Testis (tissue), 3 donors: Measurements from ENCODE around the gene BCL2L15. TPM values are rescaled to one million over a fixed set of nuclear protein-coding genes. Genes with fewer than 3 reads are reported as not detected.

Experiments used
- DNase-seq: peaks from one replicate; pipeline ENCODE4 v3.0.0-alpha.2; 2019
- H3K27ac ChIP-seq, 2 donors: fragments of 200-600 bp; sonication (generic); one replicate each; pipeline ENCODE4 v1.5.1; 2019
- H3K27me3 ChIP-seq: fragments of 200-600 bp; sonication (generic); one replicate; pipeline ENCODE4 v1.5.1; 2019
- H3K36me3 ChIP-seq: fragments of 200-600 bp; sonication (generic); one replicate; pipeline ENCODE4 v1.5.1; 2017; ENCODE audit warnings: low read depth; ENCODE audit errors: missing control alignments
- H3K4me1 ChIP-seq: fragments of 200-600 bp; sonication (generic); one replicate; pipeline ENCODE4 v1.5.1; 2019
- H3K4me3 ChIP-seq, 2 donors: fragments of 200-600 bp; sonication (generic); one replicate each; pipeline ENCODE4 v1.5.1; 2017 to 2019
- H3K9me3 ChIP-seq: fragments of 200-600 bp; sonication (generic); one replicate; pipeline ENCODE4 v1.5.1; 2017
- POLR2A ChIP-seq: fragments of 450-650 bp; IDR thresholded peaks from one replicate; pipeline ENCODE4 v1.6.1; 2017; ENCODE audit warnings: antibody characterized with exemption, mild to moderate bottlenecking, moderate library complexity
- WGBS, 2 donors: methylation state at CpG; one replicate each; pipeline ENCODE4 v1.1.5; 2018; 5-methylcytosine and 5-hydroxymethylcytosine counted together
- intact Hi-C: fragments of 100-400 bp; cut with DNase I; formaldehyde crosslinking; loops from one replicate; pipeline ENCODE4 v1.15.1; 2023; ENCODE audit warnings: low total_unique reads
- polyA plus RNA-seq: library from polyadenylated mRNA; stranded (reverse); fragments of 350-450 nt; fragmentation: Illumina TruSeq; extraction: RNeasy Lipid Tissue Mini Kit (QIAGEN cat#74804); gene quantifications from one replicate; pipeline ENCODE4 v1.2.3, GENCODE V29; 2014; ENCODE audit warnings: low read depth, low replicate concordance; ENCODE audit not compliant: insufficient read depth
- total RNA-seq, 2 donors: library from RNA; depleted of rRNA; stranded (reverse); fragments of >200 nt; gene quantifications; one replicate each; pipeline ENCODE4 v1.2.3, GENCODE V29; 2016
- TF ChIP-seq, protein P1 (sequence below), 3 experiments: fragments of 450-650 bp in 2 of 3; fragments of 200-600 bp in 1 of 3; sonication (generic) in 1 of 3; IDR thresholded peaks; one replicate each; pipeline ENCODE4 v1.5.1; 2016 to 2019; ENCODE audit warnings: antibody characterized with exemption in 3 of 3, mild to moderate bottlenecking in 2 of 3, moderate library complexity in 1 of 3

Gene BCL2L15
- total and polyA plus RNA-seq, 3 donors from 2014 or later: 0.68 to 2.3 (median 0.87) TPM

DNA sequence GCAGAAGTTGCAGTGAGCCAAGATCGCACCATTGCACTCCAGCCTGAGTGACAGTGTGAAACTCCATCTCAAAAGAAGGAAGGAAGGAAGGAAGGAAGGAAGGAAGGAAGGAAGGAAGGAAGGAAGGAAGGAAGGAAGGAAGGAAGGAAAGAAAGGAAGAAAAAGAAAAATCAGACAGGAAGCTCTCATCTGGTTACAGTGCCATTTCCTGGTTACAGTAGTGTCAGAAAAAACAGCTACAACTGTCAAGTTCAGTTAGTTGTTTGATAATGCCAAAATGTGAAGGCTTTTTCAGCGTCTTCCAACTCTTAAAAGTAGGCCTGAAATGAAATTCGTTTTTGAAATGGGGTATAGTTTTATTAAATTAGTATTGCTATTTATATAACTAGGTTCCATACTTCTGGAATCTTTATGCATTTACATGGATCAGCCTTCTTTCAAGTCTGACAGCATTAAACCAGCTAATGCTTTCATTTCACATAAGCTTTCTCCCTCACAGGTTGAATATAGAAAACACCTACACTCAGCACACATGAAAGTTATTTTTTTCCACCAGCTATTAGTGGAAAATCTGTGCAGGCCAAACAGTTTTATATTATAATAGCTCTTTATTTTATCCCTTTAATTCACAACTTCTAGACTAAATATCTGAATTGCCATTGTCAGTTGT is 37.1 kb downstream of the BCL2L15 start:
- no peak for DNase-seq
- WGBS, 2 donors: 71 to 77% methylated on average over 3 of the region's 3 CpGs
- intact Hi-C loops: no loop called here
- no peaks in the 10 kb centered on the region for H3K27me3 ChIP-seq
- H3K4me3 ChIP-seq: no peak overlapping the region
- H3K9me3 ChIP-seq: no peaks in the 10 kb centered on the region
- no peaks in the 10 kb centered on the region for H3K36me3 ChIP-seq
- no peaks in the 10 kb centered on the region for H3K4me1 ChIP-seq
- no peak overlapping the region for H3K27ac ChIP-seq
- TF ChIP-seq POLR2A: no peak
- TF ChIP-seq, protein P1, sequence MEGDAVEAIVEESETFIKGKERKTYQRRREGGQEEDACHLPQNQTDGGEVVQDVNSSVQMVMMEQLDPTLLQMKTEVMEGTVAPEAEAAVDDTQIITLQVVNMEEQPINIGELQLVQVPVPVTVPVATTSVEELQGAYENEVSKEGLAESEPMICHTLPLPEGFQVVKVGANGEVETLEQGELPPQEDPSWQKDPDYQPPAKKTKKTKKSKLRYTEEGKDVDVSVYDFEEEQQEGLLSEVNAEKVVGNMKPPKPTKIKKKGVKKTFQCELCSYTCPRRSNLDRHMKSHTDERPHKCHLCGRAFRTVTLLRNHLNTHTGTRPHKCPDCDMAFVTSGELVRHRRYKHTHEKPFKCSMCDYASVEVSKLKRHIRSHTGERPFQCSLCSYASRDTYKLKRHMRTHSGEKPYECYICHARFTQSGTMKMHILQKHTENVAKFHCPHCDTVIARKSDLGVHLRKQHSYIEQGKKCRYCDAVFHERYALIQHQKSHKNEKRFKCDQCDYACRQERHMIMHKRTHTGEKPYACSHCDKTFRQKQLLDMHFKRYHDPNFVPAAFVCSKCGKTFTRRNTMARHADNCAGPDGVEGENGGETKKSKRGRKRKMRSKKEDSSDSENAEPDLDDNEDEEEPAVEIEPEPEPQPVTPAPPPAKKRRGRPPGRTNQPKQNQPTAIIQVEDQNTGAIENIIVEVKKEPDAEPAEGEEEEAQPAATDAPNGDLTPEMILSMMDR (IDR thresholded peaks at IDR 0.05): no peak

GRCh38 chr1:113849072-113849471 is 38.3 kb downstream of the BCL2L15 start:
- no peak overlapping the region for H3K4me3 ChIP-seq
- no peaks in the 10 kb centered on the region for H3K27me3 ChIP-seq
- intact Hi-C loops: no loop called here
- no peaks in the 10 kb centered on the region for H3K4me1 ChIP-seq
- no peaks in the 10 kb centered on the region for H3K9me3 ChIP-seq
- no peak overlapping the region for H3K27ac ChIP-seq
- TF ChIP-seq, protein P1 (IDR thresholded peaks at IDR 0.05): no peak
- no peak for TF ChIP-seq POLR2A
- H3K36me3 ChIP-seq: no peaks in the 10 kb centered on the region
- DNase-seq: no peak

DNA sequence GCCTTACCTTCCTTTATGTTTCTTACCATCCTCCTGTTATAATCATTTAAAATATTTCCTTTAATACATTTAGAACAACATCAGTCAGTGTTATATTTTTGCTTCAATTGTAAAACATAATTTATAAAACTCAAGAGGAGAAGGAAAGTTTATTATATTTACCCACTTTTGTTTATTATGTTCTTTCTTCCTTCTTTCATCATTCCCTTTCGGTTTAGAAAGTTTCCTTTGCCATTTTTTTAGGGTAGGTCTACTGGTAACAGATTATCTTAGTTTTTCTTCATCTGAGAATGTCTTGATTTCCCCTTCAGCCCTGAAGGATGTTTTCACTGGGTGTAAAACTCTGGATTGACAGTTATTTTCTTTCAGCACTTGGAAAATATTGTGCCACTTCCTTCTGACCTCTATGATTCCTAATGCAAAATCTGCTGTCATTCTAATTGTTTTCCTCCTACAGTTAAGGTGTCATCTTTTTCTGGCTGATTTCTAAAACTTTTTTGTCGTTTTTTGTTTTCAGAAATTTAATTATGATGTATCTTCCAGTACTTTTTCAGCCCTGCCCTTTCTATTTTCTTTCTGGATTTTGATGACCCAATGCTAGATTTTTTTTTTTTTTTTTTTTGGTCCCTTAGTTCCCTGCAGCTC is 40.9 kb downstream of the BCL2L15 start:
- Histone ChIP-seq H3K36me3 (no peaks in the 10 kb centered on the region), H3K9me3 (no peaks in the 10 kb centered on the region), H3K27ac (no peak overlapping the region), H3K4me3 (no peak overlapping the region), H3K27me3 (no peaks in the 10 kb centered on the region), H3K4me1 (no peaks in the 10 kb centered on the region)
- intact Hi-C loops: no loop called here
- TF ChIP-seq POLR2A: no peak
- TF ChIP-seq, protein P1 (IDR thresholded peaks at IDR 0.05): no peak
- DNase-seq: no peak
- 81 to 82% methylated on average over 2 of the region's 2 CpGs for WGBS, 2 donors

DNA sequence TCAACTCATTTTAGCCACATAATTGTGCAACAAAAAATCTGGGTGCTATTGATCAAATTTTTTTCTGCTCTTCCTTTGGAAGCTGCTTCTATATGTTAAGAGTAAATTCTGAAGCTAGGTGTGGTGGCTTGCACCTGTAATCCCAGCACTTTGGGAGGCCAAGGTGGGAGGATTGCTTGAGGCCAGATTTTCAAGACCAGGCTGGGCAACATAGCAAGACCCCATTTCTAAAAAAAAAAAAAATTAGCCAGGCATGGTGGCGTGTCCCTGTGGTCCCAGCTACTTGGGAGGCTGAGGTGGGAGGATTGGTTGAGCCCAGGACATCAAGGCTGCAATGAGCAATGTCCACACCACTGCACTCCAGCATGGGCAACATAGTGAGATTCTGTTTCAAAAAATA is 50.8 kb downstream of the BCL2L15 start:
- Histone ChIP-seq H3K9me3 (no peaks in the 10 kb centered on the region), H3K27ac (no peak overlapping the region), H3K4me3 (no peak overlapping the region), H3K36me3 (no peaks in the 10 kb centered on the region), H3K27me3 (no peaks in the 10 kb centered on the region), H3K4me1 (no peaks in the 10 kb centered on the region)
- TF ChIP-seq POLR2A: no peak
- TF ChIP-seq, protein P1 (IDR thresholded peaks at IDR 0.05): no peak
- 93% methylated on average over 1 of the region's 1 CpG for WGBS, 2 donors
- intact Hi-C loops: loop anchor here (10.0 kb wide), 1 partner anchor 448 kb away; no protein-coding TSS in a partner anchor
- no peak for DNase-seq
